Anterior cingulate cortex (tissue), 58 donors: ENCODE measurements around the gene CACNG5.

Experiments
- DNase-seq, 58 donors: peaks; one replicate each; lab custom pipeline; 2025; lab: John Stamatoyannopoulos, UW

Gene CACNG5

GRCh38 chr17:66847704-66848103, 12.8 kb downstream of the CACNG5 start:
- no peak for DNase-seq

- no peak for DNase-seq
Measured at GRCh38 chr17:66848496-66848895, 13.6 kb downstream of the CACNG5 start.

GRCh38 chr17:66849032-66849655, 14.2 kb downstream of the CACNG5 start:
- DNase-seq = no peak

GRCh38 chr17:66849851-66850580, 15.1 kb downstream of the CACNG5 start:
- no peak for DNase-seq

GRCh38 chr17:66850692-66851091, 15.8 kb downstream of the CACNG5 start:
- no peak for DNase-seq

- DNase-seq = no peak
Measured at GRCh38 chr17:66855204-66855603, 20.3 kb downstream of the CACNG5 start.

- no peak for DNase-seq
Measured at GRCh38 chr17:66858226-66859083, 23.5 kb downstream of the CACNG5 start.

GRCh38 chr17:66859353-66859752, 24.4 kb downstream of the CACNG5 start:
- DNase-seq = no peak

- no peak for DNase-seq
Measured at GRCh38 chr17:66860204-66860603, 25.3 kb downstream of the CACNG5 start.

GRCh38 chr17:66863820-66864219, 28.9 kb downstream of the CACNG5 start:
- DNase-seq = no peak

GRCh38 chr17:66865151-66865550, 30.2 kb downstream of the CACNG5 start:
- no peak for DNase-seq

GRCh38 chr17:66873962-66874361, 39.0 kb downstream of the CACNG5 start:
- no peak for DNase-seq

- no peak for DNase-seq
Measured at GRCh38 chr17:66884931-66885330, 50.0 kb downstream of the CACNG5 start.

- DNase-seq = peak in 23 of 58 donors; percentile 1 to 43 (median 12)
Measured at GRCh38 chr17:66885417-66885816, 50.5 kb downstream of the CACNG5 start.

- no peak for DNase-seq
Measured at GRCh38 chr17:66889480-66890230, 54.7 kb downstream of the CACNG5 start.

GRCh38 chr17:66892246-66892645, 57.3 kb downstream of the CACNG5 start:
- DNase-seq = no peak

GRCh38 chr17:66893382-66893781, 58.5 kb downstream of the CACNG5 start:
- DNase-seq = no peak

- DNase-seq = no peak
Measured at GRCh38 chr17:66893863-66894262, 58.9 kb downstream of the CACNG5 start.

GRCh38 chr17:66897141-66897540, 62.2 kb downstream of the CACNG5 start:
- peak in 1 of 58 donors; percentile 26 for DNase-seq

- no peak for DNase-seq
Measured at GRCh38 chr17:66898536-66898935, 63.6 kb downstream of the CACNG5 start.
